Mesothelial cell of epicardium (in vitro differentiated cells): ENCODE measurements around the gene ELFN1. TPM values are rescaled to one million over a fixed set of nuclear protein-coding genes. Genes with fewer than 3 reads are reported as not detected.

Source experiments
- DNase-seq, 2 experiments: peaks; one replicate each; pipeline ENCODE4 v3.0.0; 2021; ENCODE audit warnings: low spot score in 2 of 2; ENCODE audit not compliant: unreplicated experiment in 2 of 2
- H3K27ac Mint-ChIP-seq: 2 replicates; pipeline ENCODE4 v1.8.0; 2021; ENCODE audit warnings: mixed read lengths
- H3K27me3 Mint-ChIP-seq: 2 replicates; pipeline ENCODE4 v1.8.0; 2021; ENCODE audit warnings: low read depth, mixed read lengths
- H3K36me3 Mint-ChIP-seq: 2 replicates; pipeline ENCODE4 v1.8.0; 2021; ENCODE audit warnings: mixed read lengths
- H3K4me1 Mint-ChIP-seq: 2 replicates; pipeline ENCODE4 v1.8.0; 2021; ENCODE audit warnings: mixed read lengths
- H3K4me3 Mint-ChIP-seq: 2 replicates; pipeline ENCODE4 v1.8.0; 2021; ENCODE audit warnings: mild to moderate bottlenecking, moderate library complexity, mixed read lengths
- H3K9me3 Mint-ChIP-seq: 2 replicates; pipeline ENCODE4 v1.8.0; 2021; ENCODE audit warnings: mixed read lengths
- total RNA-seq: library from RNA; stranded (reverse); gene quantifications from 3 replicates; pipeline ENCODE4 v1.2.1, GENCODE V29; 2021
- TF ChIP-seq, protein P1 (sequence below): fragments of 200-600 bp; sonication (generic); IDR thresholded peaks from one replicate; pipeline ENCODE4 v1.5.0; 2021; ENCODE audit warnings: antibody characterized with exemption; ENCODE audit not compliant: unreplicated experiment

Gene ELFN1
- total RNA-seq, 1 donor from 2014 or later = 13.5 TPM

DNA sequence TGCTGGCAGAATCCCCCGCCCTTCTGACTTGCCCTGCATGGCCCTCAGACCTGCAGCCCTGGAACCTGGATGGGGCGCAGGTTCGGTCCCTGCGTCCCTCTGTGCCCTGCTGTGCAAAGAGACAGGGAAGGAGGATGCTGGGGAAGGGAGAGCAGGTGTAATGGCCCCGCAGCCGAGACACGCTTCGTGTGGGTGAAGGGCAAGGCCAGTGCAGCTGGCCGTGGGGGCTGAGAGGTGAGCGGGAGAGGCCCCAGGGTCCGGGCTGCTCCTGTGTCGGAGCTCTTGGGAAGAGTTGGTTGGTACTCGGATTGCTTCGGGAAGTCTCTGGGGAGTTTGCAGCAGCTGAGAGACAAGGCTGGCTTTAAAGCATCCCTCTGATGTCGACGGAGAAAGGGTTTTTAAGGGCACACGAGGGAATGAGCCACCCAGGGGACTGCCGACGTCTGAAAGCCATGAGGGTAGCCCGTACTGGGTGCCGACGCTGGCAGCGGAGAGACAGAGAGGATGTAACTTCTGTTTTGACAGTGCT, 6.5 kb downstream of the ELFN1 start:
- peaks cover 1% of the 10 kb centered on the region for H3K9me3 Mint-ChIP-seq
- TF ChIP-seq, protein P1, sequence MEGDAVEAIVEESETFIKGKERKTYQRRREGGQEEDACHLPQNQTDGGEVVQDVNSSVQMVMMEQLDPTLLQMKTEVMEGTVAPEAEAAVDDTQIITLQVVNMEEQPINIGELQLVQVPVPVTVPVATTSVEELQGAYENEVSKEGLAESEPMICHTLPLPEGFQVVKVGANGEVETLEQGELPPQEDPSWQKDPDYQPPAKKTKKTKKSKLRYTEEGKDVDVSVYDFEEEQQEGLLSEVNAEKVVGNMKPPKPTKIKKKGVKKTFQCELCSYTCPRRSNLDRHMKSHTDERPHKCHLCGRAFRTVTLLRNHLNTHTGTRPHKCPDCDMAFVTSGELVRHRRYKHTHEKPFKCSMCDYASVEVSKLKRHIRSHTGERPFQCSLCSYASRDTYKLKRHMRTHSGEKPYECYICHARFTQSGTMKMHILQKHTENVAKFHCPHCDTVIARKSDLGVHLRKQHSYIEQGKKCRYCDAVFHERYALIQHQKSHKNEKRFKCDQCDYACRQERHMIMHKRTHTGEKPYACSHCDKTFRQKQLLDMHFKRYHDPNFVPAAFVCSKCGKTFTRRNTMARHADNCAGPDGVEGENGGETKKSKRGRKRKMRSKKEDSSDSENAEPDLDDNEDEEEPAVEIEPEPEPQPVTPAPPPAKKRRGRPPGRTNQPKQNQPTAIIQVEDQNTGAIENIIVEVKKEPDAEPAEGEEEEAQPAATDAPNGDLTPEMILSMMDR = no peak
- H3K4me3 Mint-ChIP-seq = no peak overlapping the region
- peaks cover 39% of the 10 kb centered on the region for H3K27me3 Mint-ChIP-seq
- H3K36me3 Mint-ChIP-seq = peaks cover 2% of the 10 kb centered on the region
- H3K27ac Mint-ChIP-seq = no peak overlapping the region
- peak in 1 of 2 experiments; percentile 36 for DNase-seq
- H3K4me1 Mint-ChIP-seq = peaks cover 6% of the 10 kb centered on the region

GRCh38 chr7:1677206-1678080, 7.4 kb downstream of the ELFN1 start:
- DNase-seq = no peak
- Mint-ChIP-seq H3K27me3 (peaks cover 32% of the 10 kb centered on the region), H3K27ac (no peak overlapping the region), H3K4me3 (no peak overlapping the region), H3K9me3 (peaks cover 8% of the 10 kb centered on the region), H3K4me1 (peaks cover 6% of the 10 kb centered on the region), H3K36me3 (peaks cover 2% of the 10 kb centered on the region)
- TF ChIP-seq, protein P1 = no peak

DNA sequence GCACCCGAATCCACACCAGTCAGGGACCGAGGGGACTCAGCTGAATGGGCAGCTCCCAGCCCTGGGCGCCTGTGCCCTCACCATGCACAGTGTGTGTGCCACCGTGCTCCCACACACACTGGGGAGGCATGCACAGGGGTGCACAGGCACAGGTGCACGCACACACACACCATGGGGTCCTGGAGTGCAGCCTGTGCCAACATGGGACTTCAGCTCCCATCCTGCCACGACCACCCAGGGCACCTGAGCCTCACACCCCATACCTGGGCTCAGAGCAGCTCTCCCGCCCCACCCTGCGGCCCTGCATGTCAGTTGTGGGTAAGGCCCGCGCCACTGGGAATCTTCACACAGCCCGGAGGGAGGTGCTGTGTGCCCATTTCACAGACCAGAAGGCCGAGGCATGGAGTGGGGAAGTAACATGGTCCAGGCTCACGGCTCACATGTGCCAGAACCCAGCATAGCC, 8.0 kb downstream of the ELFN1 start:
- DNase-seq = no peak
- TF ChIP-seq, protein P1 = no peak
- H3K36me3 Mint-ChIP-seq = peaks cover 7% of the 10 kb centered on the region
- no peak overlapping the region for H3K4me3 Mint-ChIP-seq
- H3K9me3 Mint-ChIP-seq = peaks cover 14% of the 10 kb centered on the region
- peaks cover 26% of the 10 kb centered on the region for H3K27me3 Mint-ChIP-seq
- no peak overlapping the region for H3K27ac Mint-ChIP-seq
- peaks cover 6% of the 10 kb centered on the region for H3K4me1 Mint-ChIP-seq

DNA sequence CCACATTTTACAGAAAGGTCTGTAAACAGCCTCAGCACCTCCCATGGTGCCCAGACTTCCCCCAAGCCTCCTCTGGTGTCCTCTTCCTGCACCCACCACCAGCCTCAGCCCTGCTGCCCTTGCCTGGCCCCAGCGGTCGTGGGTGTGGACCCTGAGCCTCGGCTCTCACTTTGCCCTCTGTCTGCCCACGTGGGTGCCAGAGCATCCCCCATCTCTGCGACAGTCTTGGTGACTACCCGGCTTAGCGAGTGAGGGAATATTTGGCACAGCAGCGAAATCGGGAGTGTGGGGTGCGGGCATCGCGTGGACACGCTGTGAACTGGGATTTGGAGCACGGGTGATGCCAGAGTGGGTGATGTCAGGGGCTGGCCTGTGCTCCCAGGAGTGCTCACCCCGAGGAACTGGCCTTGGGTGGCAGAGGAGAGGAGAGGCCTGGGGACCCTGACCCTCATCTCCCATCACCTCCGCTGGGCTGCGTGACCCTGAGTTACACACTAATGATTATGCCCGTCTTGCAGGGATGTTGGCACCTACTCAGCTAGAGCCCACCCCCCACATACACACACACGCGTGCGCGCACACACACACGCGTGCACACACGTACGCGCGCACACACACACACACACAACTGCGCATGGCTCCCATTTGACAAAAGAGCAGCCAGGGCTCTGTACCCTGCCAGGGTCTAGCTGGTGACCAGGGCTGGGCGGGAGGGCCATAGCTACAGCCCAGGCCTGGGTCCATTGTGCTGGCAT, 8.7 kb downstream of the ELFN1 start:
- Mint-ChIP-seq H3K9me3 (peaks cover 20% of the 10 kb centered on the region), H3K36me3 (peaks cover 12% of the 10 kb centered on the region)

GRCh38 chr7:1679326-1679965, 9.4 kb downstream of the ELFN1 start:
- H3K27ac Mint-ChIP-seq = no peak overlapping the region
- H3K27me3 Mint-ChIP-seq = peaks cover 21% of the 10 kb centered on the region

More for the DNA sequence above, 8.7 kb downstream of the ELFN1 start:
- TF ChIP-seq, protein P1 = no peak
- Mint-ChIP-seq H3K27me3 (peaks cover 23% of the 10 kb centered on the region), H3K4me3 (no peak overlapping the region), H3K27ac (no peak overlapping the region), H3K4me1 (peaks cover 6% of the 10 kb centered on the region)
- peak in 1 of 2 experiments; percentile 29 for DNase-seq

More at GRCh38 chr7:1679326-1679965, 9.4 kb downstream of the ELFN1 start:
- peak in 1 of 2 experiments; percentile 31 for DNase-seq
- peaks cover 6% of the 10 kb centered on the region for H3K4me1 Mint-ChIP-seq
- H3K9me3 Mint-ChIP-seq = peaks cover 24% of the 10 kb centered on the region
- peaks cover 12% of the 10 kb centered on the region for H3K36me3 Mint-ChIP-seq
- H3K4me3 Mint-ChIP-seq = no peak overlapping the region
- TF ChIP-seq, protein P1 = no peak
